Activated B cell treated with CpG ODN at 0.5 μM for 24 hours (primary cell): ENCODE measurements around the gene CABP7. TPM values are rescaled to one million over a fixed set of nuclear protein-coding genes. Genes with fewer than 3 reads are reported as not detected.

Experiments used
- ATAC-seq: fragments of 200-7000 bp; cut with Tn5 transposase; one replicate; pipeline ENCODE4 v1.10.0; 2021; ENCODE audit warnings: low read depth, mild to moderate bottlenecking, moderate library complexity
- CTCF ChIA-PET: fragments of 350-600 bp; sonication (Branson Sonifier 250); formaldehyde crosslinking; loops from one replicate; lab custom pipeline; 2021; ENCODE audit warnings: antibody characterized with exemption; lab: Charles Lee
- POLR2A ChIA-PET: fragments of 350-600 bp; sonication (Branson Sonifier 250); formaldehyde crosslinking; loops from one replicate; lab custom pipeline; 2021; ENCODE audit warnings: antibody characterized with exemption; lab: Charles Lee
- DNase-seq: peaks from one replicate; pipeline ENCODE4 v3.0.0; 2022
- H3K27ac Mint-ChIP-seq: one replicate; pipeline ENCODE4 v1.8.0; 2020; ENCODE audit warnings: mixed read lengths
- H3K27me3 Mint-ChIP-seq: one replicate; pipeline ENCODE4 v1.8.0; 2021; ENCODE audit warnings: mixed read lengths
- H3K36me3 Mint-ChIP-seq: one replicate; pipeline ENCODE4 v1.8.0; 2021; ENCODE audit warnings: low read depth, mixed read lengths
- H3K4me1 Mint-ChIP-seq: one replicate; pipeline ENCODE4 v1.8.0; 2021; ENCODE audit warnings: mixed read lengths
- H3K4me3 Mint-ChIP-seq: one replicate; pipeline ENCODE4 v1.8.0; 2020; ENCODE audit warnings: mild to moderate bottlenecking, mixed read lengths
- H3K9me3 Mint-ChIP-seq: one replicate; pipeline ENCODE4 v1.8.0; 2020; ENCODE audit warnings: mixed read lengths
- intact Hi-C: fragments of 100-400 bp; cut with micrococcal nuclease; formaldehyde crosslinking; loops from one replicate; pipeline ENCODE4 v1.15.1; 2024
- total RNA-seq: library from RNA; stranded (reverse); gene quantifications from 2 replicates; pipeline ENCODE4 v1.2.3, GENCODE V29; 2022
- TF ChIP-seq, protein P1 (sequence below): fragments of 200-600 bp; IDR thresholded peaks from one replicate; pipeline ENCODE4 v1.8.0; 2022; ENCODE audit warnings: antibody characterized with exemption, mild to moderate bottlenecking

Gene CABP7
- total RNA-seq, 1 donor from 2014 or later = 0.07 TPM

DNA sequence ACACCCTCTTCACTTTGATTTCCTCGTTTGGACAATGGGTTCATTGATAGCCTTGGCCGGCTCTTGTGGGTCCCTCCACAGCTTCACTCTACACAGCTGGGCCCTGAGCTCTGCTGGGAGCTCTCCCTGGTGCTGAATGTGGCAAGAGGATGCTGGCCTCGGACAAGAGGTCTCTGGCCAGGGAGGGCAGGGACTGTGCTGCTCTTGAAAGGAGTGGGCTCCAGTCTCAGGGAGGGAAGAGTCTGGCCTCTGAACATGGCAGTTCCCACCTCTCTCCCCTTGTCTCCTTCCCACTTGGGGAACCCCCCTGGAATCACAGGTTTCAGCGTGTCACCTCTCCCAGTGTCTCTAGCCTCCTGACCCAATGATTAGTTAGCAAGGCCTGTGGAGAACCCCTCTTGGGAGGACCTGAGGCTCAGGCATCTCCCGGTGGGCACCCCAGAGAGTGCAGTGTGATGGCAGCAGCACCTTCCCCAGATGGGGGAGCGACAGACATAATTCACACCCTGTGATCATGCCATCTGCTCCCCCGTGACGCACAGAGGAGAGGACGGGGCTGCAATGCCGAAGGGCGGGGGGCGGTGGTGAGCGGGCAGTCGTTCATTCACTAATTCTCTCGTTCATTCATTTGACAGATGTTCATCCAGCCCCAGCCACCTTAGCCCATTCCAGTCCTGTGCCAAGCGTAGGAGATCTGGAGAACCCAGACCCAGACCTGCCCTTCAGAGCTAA, 2.8 kb upstream of the CABP7 start:
- DNase-seq = no peak
- no peak for ATAC-seq
- no peak overlapping the region for H3K27ac Mint-ChIP-seq
- intact Hi-C loops = no loop called here
- ChIA-PET CTCF (interaction anchor here (1.6 kb wide), 1 partner anchor 288 kb away, joined by 3 read pairs; no protein-coding TSS in a partner anchor), POLR2A (no interaction called here)
- H3K27me3 Mint-ChIP-seq = peaks cover 48% of the 10 kb centered on the region
- no peak overlapping the region for H3K4me3 Mint-ChIP-seq
- TF ChIP-seq, protein P1, sequence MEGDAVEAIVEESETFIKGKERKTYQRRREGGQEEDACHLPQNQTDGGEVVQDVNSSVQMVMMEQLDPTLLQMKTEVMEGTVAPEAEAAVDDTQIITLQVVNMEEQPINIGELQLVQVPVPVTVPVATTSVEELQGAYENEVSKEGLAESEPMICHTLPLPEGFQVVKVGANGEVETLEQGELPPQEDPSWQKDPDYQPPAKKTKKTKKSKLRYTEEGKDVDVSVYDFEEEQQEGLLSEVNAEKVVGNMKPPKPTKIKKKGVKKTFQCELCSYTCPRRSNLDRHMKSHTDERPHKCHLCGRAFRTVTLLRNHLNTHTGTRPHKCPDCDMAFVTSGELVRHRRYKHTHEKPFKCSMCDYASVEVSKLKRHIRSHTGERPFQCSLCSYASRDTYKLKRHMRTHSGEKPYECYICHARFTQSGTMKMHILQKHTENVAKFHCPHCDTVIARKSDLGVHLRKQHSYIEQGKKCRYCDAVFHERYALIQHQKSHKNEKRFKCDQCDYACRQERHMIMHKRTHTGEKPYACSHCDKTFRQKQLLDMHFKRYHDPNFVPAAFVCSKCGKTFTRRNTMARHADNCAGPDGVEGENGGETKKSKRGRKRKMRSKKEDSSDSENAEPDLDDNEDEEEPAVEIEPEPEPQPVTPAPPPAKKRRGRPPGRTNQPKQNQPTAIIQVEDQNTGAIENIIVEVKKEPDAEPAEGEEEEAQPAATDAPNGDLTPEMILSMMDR = no peak
- H3K4me1 Mint-ChIP-seq = peaks cover 7% of the 10 kb centered on the region
- H3K36me3 Mint-ChIP-seq = no peaks in the 10 kb centered on the region
- H3K9me3 Mint-ChIP-seq = no peaks in the 10 kb centered on the region

DNA sequence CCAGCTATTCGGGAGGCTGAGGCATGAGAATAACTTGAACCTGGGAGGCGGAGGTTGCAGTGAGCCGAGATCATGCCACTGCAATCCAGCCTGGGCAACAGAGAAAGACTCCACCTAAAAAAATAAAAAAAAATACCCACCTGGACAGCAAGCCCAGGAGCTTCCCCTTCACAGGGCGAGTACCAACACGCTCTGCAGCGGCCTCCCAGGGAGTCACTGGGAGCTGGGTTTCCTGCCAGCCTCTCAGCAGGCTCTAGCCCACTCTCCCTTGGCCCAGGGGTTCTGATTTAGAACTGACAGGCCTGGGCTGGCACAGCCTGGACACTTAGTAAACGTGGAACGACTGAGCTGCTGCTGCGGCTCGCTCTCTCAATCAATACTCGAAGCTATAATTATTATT, 2.0 kb upstream of the CABP7 start:
- no peak for DNase-seq
- TF ChIP-seq, protein P1 = no peak
- H3K36me3 Mint-ChIP-seq = no peaks in the 10 kb centered on the region
- ATAC-seq = no peak
- peaks cover 7% of the 10 kb centered on the region for H3K4me1 Mint-ChIP-seq
- intact Hi-C loops = no loop called here
- H3K4me3 Mint-ChIP-seq = no peak overlapping the region
- no peaks in the 10 kb centered on the region for H3K9me3 Mint-ChIP-seq
- ChIA-PET CTCF (interaction anchor here (1.6 kb wide), 1 partner anchor 287 kb away, joined by 3 read pairs; no protein-coding TSS in a partner anchor), POLR2A (no interaction called here)
- no peak overlapping the region for H3K27ac Mint-ChIP-seq
- peaks cover 46% of the 10 kb centered on the region for H3K27me3 Mint-ChIP-seq

DNA sequence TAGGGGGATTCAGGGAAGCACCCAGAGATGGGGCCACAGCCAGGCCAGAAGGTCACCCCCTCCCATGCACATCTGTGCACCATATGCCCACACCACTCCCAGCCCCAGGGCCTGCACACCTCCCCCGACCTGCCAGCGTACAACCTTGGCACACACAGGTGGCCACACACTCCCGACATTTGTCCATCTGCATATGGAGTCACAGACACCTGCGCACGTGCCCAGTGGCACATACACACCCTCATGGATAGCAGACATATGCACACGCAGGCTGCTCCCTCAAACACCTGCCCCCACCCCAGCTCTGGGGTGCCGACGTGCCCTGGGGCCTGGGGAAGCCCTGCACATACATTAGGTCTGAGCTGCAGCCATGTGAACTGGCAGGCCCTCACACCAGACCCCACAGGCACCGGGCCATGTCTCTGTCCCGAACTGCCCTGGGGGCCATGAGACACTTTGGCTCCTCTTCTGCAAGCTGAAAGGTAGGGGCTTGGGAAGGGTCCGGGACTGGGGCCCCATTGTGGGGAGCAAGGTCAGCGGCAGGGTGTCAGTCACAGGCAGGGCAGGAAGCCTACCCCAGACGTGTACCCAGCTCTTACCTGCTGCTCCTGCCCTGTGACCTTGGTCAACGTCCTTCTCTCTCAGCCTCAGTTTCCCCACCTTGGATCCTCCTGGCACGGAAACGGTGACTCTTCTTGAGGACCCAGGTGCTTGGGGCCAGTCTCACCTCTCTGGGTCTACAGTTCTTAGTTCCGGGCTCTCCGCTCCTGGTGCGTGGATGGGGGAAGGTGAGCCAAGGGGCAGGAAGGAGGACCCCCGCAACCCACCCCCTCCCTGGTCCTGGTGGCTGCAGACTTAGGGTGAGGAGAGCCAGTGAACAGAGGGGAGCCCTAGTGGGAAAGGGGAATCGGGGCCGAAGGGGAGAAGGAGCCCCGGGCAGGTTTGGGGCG, 579 bp upstream of the CABP7 start:
- no peaks in the 10 kb centered on the region for H3K9me3 Mint-ChIP-seq
- ATAC-seq = no peak
- H3K4me1 Mint-ChIP-seq = peaks cover 7% of the 10 kb centered on the region
- H3K4me3 Mint-ChIP-seq = peak overlapping the region; percentile 28
- H3K27ac Mint-ChIP-seq = no peak overlapping the region
- H3K36me3 Mint-ChIP-seq = no peaks in the 10 kb centered on the region
- DNase-seq = no peak
- TF ChIP-seq, protein P1 = no peak
- ChIA-PET POLR2A (no interaction called here), CTCF (no interaction called here)
- intact Hi-C loops = no loop called here
- H3K27me3 Mint-ChIP-seq = peaks cover 43% of the 10 kb centered on the region

DNA sequence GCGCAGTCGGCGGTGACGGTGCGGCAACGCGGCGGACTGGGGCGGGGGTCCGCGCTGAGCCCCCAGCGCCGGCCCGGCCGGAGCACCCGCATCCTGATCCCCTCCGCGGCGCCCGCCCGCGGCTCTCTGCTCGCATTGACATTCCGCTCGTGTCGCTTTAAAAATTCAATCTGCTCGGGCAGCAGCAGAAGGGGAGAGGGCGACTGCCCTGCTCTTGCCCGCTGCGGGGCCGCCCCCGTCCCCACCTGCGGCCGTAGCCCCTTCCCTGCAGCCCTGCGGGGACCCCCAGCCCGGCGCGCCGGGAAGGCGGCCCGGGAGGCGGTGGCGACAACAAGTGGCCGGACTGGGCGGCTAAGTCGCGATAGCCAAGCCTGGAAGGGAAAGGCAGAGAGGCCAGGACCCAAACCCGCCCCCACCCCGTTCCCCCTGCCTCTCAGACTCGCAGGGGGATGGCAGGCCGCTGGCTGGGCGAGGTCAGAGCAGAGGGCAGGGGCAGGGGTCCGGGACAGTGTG, 1.1 kb downstream of the CABP7 start:
- CTCF ChIA-PET = no interaction called here
- ATAC-seq (no peak), DNase-seq (no peak)
- Mint-ChIP-seq H3K4me3 (no peak overlapping the region), H3K9me3 (no peaks in the 10 kb centered on the region), H3K27ac (no peak overlapping the region), H3K36me3 (no peaks in the 10 kb centered on the region), H3K27me3 (peaks cover 44% of the 10 kb centered on the region), H3K4me1 (peaks cover 7% of the 10 kb centered on the region)
- intact Hi-C loops = no loop called here
- TF ChIP-seq, protein P1 = no peak
- POLR2A ChIA-PET = no interaction called here

DNA sequence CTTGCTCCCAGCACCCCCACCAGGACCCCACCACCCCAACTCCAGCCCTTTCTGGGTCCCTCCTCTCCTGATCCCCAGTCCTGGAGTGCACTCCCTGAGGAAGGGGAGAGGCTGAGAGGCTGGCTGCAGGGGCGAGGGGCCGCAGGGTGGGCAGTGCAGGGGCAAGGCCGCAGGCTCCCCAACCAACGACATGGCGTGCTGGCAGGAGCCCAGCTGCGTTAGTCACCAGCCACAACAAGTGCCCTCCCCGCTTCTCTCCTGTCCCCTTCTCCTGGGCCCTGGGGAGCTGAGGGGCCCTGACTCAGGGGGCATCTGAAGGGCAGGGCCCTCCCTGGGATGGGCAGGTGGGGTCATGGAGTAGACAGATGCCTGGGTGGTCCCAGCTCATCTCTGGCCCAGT, 2.3 kb downstream of the CABP7 start:
- no peaks in the 10 kb centered on the region for H3K9me3 Mint-ChIP-seq
- no peak overlapping the region for H3K27ac Mint-ChIP-seq
- peaks cover 7% of the 10 kb centered on the region for H3K4me1 Mint-ChIP-seq
- DNase-seq = no peak
- peaks cover 31% of the 10 kb centered on the region for H3K27me3 Mint-ChIP-seq
- no peak overlapping the region for H3K4me3 Mint-ChIP-seq
- ChIA-PET POLR2A (no interaction called here), CTCF (no interaction called here)
- no peak for ATAC-seq
- H3K36me3 Mint-ChIP-seq = no peaks in the 10 kb centered on the region
- TF ChIP-seq, protein P1 = no peak
- intact Hi-C loops = no loop called here
